IMR-90 (cell line): ENCODE data around the gene CREBL2. TPM values are rescaled to one million over a fixed set of nuclear protein-coding genes. Genes with fewer than 3 reads are reported as not detected.

Source experiments
- ATAC-seq: fragments of 200-7000 bp; cut with Tn5 transposase; 2 replicates; pipeline ENCODE4 v1.9.1; 2020; ENCODE audit warnings: low read depth, mild to moderate bottlenecking, moderate library complexity
- BruUV-seq: library from RNA; stranded (reverse); fragments of 400-500 nt; replicated peaks from 2 replicates; lab custom pipeline; 2021; lab: Mats Ljungman, UMichigan
- CTCF ChIA-PET: fragments of 300-600 bp; formaldehyde crosslinking; extraction: SDS; loops from one replicate; lab custom pipeline; 2021; ENCODE audit warnings: antibody characterized with exemption; lab: Yijun Ruan, JAX
- POLR2A ChIA-PET: fragments of 300-600 bp; sonication (Branson Sonifier 250); formaldehyde crosslinking; loops from one replicate; lab custom pipeline; 2022; ENCODE audit warnings: antibody characterized with exemption; ENCODE audit not compliant: unreplicated experiment; lab: Charles Lee
- DNase-seq: peaks from one replicate; pipeline ENCODE4 v3.0.0; 2013
- H2AFZ ChIP-seq: replicated peaks from 2 replicates; pipeline ENCODE3; 2013; ENCODE audit warnings: low read length, mild to moderate bottlenecking; ENCODE audit not compliant: poor library complexity
- H2AK5ac ChIP-seq: 2 replicates; pipeline ENCODE4 v1.6.1; 2013; ENCODE audit warnings: low read depth, low read length, inconsistent platforms
- H2AK9ac ChIP-seq: replicated peaks from 2 replicates; pipeline ENCODE3; 2013; ENCODE audit warnings: mild to moderate bottlenecking, low read depth, low read length, moderate library complexity; ENCODE audit not compliant: poor library complexity
- H2BK120ac ChIP-seq: 2 replicates; pipeline ENCODE4 v1.6.1; 2013; ENCODE audit warnings: low read depth, low read length, inconsistent platforms
- H2BK15ac ChIP-seq: 3 replicates; pipeline ENCODE4 v1.6.1; 2013; ENCODE audit warnings: low read depth, low read length, inconsistent platforms
- H2BK20ac ChIP-seq: 2 replicates; pipeline ENCODE4 v1.6.1; 2013; ENCODE audit warnings: low read depth, mild to moderate bottlenecking, inconsistent platforms, low read length, moderate library complexity
- H2BK5ac ChIP-seq: 2 replicates; pipeline ENCODE4 v1.6.1; 2013; ENCODE audit warnings: mild to moderate bottlenecking, low read depth, low read length, inconsistent platforms; ENCODE audit not compliant: poor library complexity, severe bottlenecking
- H3K14ac ChIP-seq: replicated peaks from 2 replicates; pipeline ENCODE4 v1.6.1; 2013; ENCODE audit warnings: low read depth, low read length, inconsistent platforms
- H3K18ac ChIP-seq: 2 replicates; pipeline ENCODE4 v1.6.1; 2013; ENCODE audit warnings: low read depth, low read length, control low read depth
- H3K23ac ChIP-seq: 2 replicates; pipeline ENCODE4 v1.6.1; 2013; ENCODE audit warnings: low read depth, low read length, inconsistent platforms
- H3K27ac ChIP-seq: 2 replicates; pipeline ENCODE4 v1.5.1; 2013; ENCODE audit warnings: mild to moderate bottlenecking, control low read depth, low read length; ENCODE audit not compliant: insufficient read depth
- H3K27me3 ChIP-seq: 2 replicates; pipeline ENCODE4 v1.6.1; 2013; ENCODE audit warnings: low read length; ENCODE audit not compliant: control insufficient read depth, insufficient read depth
- H3K36me3 ChIP-seq: 2 replicates; pipeline ENCODE4 v1.6.1; 2013; ENCODE audit warnings: low read length, mixed read lengths; ENCODE audit not compliant: control insufficient read depth, insufficient read depth
- H3K4ac ChIP-seq: 2 replicates; pipeline ENCODE4 v1.6.1; 2013; ENCODE audit warnings: low read depth, low read length, inconsistent platforms
- H3K4me1 ChIP-seq: 2 replicates; pipeline ENCODE4 v1.6.1; 2013; ENCODE audit warnings: low read length, mixed read lengths; ENCODE audit not compliant: control insufficient read depth, insufficient read depth
- H3K4me2 ChIP-seq: 2 replicates; pipeline ENCODE4 v1.6.1; 2013; ENCODE audit warnings: low read depth, mild to moderate bottlenecking, control low read depth, low read length, moderate library complexity
- H3K4me3 ChIP-seq: 2 replicates; pipeline ENCODE4 v1.5.1; 2013; ENCODE audit warnings: low read depth, mild to moderate bottlenecking, control low read depth, low read length, moderate library complexity; ENCODE audit not compliant: insufficient read depth
- H3K56ac ChIP-seq: 2 replicates; pipeline ENCODE4 v1.6.1; 2013; ENCODE audit warnings: low read length, inconsistent platforms; ENCODE audit not compliant: insufficient read depth; ENCODE audit errors: extremely low read depth
- H3K79me1 ChIP-seq, 2 experiments: 2 replicates each; pipeline ENCODE4 v1.6.1; 2013; ENCODE audit warnings: low read length in 2 of 2, inconsistent platforms in 1 of 2, low read depth in 1 of 2
- H3K9ac ChIP-seq: 2 replicates; pipeline ENCODE4 v1.6.1; 2013; ENCODE audit warnings: low read depth, low read length, control low read depth
- H3K9me1 ChIP-seq: 2 replicates; pipeline ENCODE4 v1.6.1; 2013; ENCODE audit warnings: low read length, inconsistent platforms; ENCODE audit not compliant: insufficient read depth
- H3K9me3 ChIP-seq: 2 replicates; pipeline ENCODE4 v1.6.1; 2013; ENCODE audit warnings: low read length; ENCODE audit not compliant: control insufficient read depth, insufficient read depth
- H4K20me1 ChIP-seq: 2 replicates; pipeline ENCODE4 v1.6.1; 2013; ENCODE audit warnings: low read length, inconsistent platforms; ENCODE audit not compliant: insufficient read depth
- H4K5ac ChIP-seq: 2 replicates; pipeline ENCODE4 v1.6.1; 2013; ENCODE audit warnings: mild to moderate bottlenecking, low read depth, low read length, control low read depth
- H4K8ac ChIP-seq, 2 experiments: 2 replicates each; pipeline ENCODE4 v1.6.1; 2013; ENCODE audit warnings: low read depth in 2 of 2, low read length in 2 of 2, control low read depth in 1 of 2, inconsistent platforms in 1 of 2
- H4K91ac ChIP-seq: 2 replicates; pipeline ENCODE4 v1.6.1; 2013; ENCODE audit warnings: low read depth, low read length, inconsistent platforms; ENCODE audit not compliant: insufficient read depth
- BHLHE40 ChIP-seq: fragments of 150-350 bp; IDR thresholded peaks from 2 replicates; pipeline ENCODE4 v1.6.1; 2016; ENCODE audit warnings: mild to moderate bottlenecking, low read depth, low read length
- CEBPB ChIP-seq: IDR thresholded peaks from 2 replicates; pipeline ENCODE4 v1.6.1; 2012; ENCODE audit warnings: low read depth, low read length, improper control_type of control experiment
- CHD1 ChIP-seq: IDR thresholded peaks from 2 replicates; pipeline ENCODE4 v1.6.1; 2012; ENCODE audit warnings: low read depth, low read length, improper control_type of control experiment
- CTCF ChIP-seq: conservative IDR thresholded peaks from 2 replicates; pipeline ENCODE4 v1.5.1; 2012; ENCODE audit warnings: mild to moderate bottlenecking, low read depth, low read length, improper control_type of control experiment
- ELK1 ChIP-seq: fragments of 150-350 bp; IDR thresholded peaks from 2 replicates; pipeline ENCODE4 v1.6.1; 2016; ENCODE audit warnings: low read depth, mild to moderate bottlenecking, low read length, moderate library complexity, borderline replicate concordance
- FOS ChIP-seq: fragments of 150-350 bp; IDR thresholded peaks from 2 replicates; pipeline ENCODE4 v1.6.1; 2016; ENCODE audit warnings: low read depth, low read length
- MAFK ChIP-seq: IDR thresholded peaks from 2 replicates; pipeline ENCODE4 v1.6.1; 2012; ENCODE audit warnings: low read depth, low read length, improper control_type of control experiment
- MAZ ChIP-seq: IDR thresholded peaks from 2 replicates; pipeline ENCODE4 v1.6.1; 2012; ENCODE audit warnings: low read depth, mild to moderate bottlenecking, low read length, improper control_type of control experiment, moderate library complexity, borderline replicate concordance
- MXI1 ChIP-seq: IDR thresholded peaks from 2 replicates; pipeline ENCODE4 v1.6.1; 2012; ENCODE audit warnings: low read depth, mild to moderate bottlenecking, low read length, moderate library complexity, borderline replicate concordance
- NFE2L2 ChIP-seq: fragments of 150-350 bp; IDR thresholded peaks from 2 replicates; pipeline ENCODE4 v1.6.1; 2016; ENCODE audit warnings: low read depth, mild to moderate bottlenecking, low read length
- POLR2A ChIP-seq: IDR thresholded peaks from 2 replicates; pipeline ENCODE4 v1.6.1; 2012; ENCODE audit warnings: mild to moderate bottlenecking, low read depth, low read length
- RAD21 ChIP-seq: IDR thresholded peaks from 2 replicates; pipeline ENCODE4 v1.6.1; 2012; ENCODE audit warnings: low read length, improper control_type of control experiment
- RCOR1 ChIP-seq: IDR thresholded peaks from 2 replicates; pipeline ENCODE4 v1.6.1; 2012; ENCODE audit warnings: mild to moderate bottlenecking, low read length, improper control_type of control experiment; ENCODE audit not compliant: insufficient replicate concordance
- RFX5 ChIP-seq: IDR thresholded peaks from 2 replicates; pipeline ENCODE4 v1.8.0; 2012; ENCODE audit warnings: low read depth, mild to moderate bottlenecking, low read length, moderate library complexity
- SMC3 ChIP-seq: fragments of 150-350 bp; IDR thresholded peaks from 2 replicates; pipeline ENCODE4 v1.6.1; 2016; ENCODE audit warnings: low read depth, mild to moderate bottlenecking, antibody characterized with exemption, low read length, moderate library complexity
- USF2 ChIP-seq: fragments of 150-350 bp; IDR thresholded peaks from 2 replicates; pipeline ENCODE4 v1.6.1; 2017; ENCODE audit warnings: mild to moderate bottlenecking, antibody characterized with exemption, low read length, low read depth
- WGBS, 2 experiments: methylation state at CpG; one replicate each; pipeline versions ENCODE4 v1.1.5 to v1.1.7; 2013; ENCODE audit warnings: missing lambda C conversion rate in 2 of 2; ENCODE audit not compliant: insufficient read length in 1 of 2; ENCODE audit errors: extremely low coverage in 2 of 2; 5-methylcytosine and 5-hydroxymethylcytosine counted together
- dilution Hi-C: fragments of 300-500 bp; cut with HindIII; formaldehyde crosslinking; loops from one replicate; pipeline ENCODE4 v1.14.3; 2018; ENCODE audit warnings: low sequenced_read_pairs; ENCODE audit not compliant: unreplicated experiment
- in situ Hi-C: fragments of 300-500 bp; cut with MboI; formaldehyde crosslinking; loops from 3 replicates; pipeline ENCODE4 v1.14.3; 2019; ENCODE audit warnings: low sequenced_read_pairs, inconsistent platforms, mixed read lengths
- intact Hi-C: fragments of 100-400 bp; cut with micrococcal nuclease; formaldehyde crosslinking; loops from 2 replicates; pipeline ENCODE4 v1.10.0; 2022
- polyA plus RNA-seq, 3 experiments: library from polyadenylated mRNA; depleted of rRNA; stranded (reverse); fragments of >200 nt; gene quantifications; 2 replicates each; pipeline ENCODE4 v1.2.3, GENCODE V29; 2012; ENCODE audit warnings: low replicate concordance in 1 of 3
- total RNA-seq: library from RNA; depleted of rRNA; stranded (reverse); fragments of >200 nt; gene quantifications from 2 replicates; pipeline ENCODE4 v1.2.3, GENCODE V29; 2012

Gene CREBL2
- total and polyA plus RNA-seq, 2 of the 4 experiments (the other 2 are of a cell fraction): 11.5 to 19.0 TPM

- H3K14ac ChIP-seq: no peak overlapping the region
- H3K56ac ChIP-seq: no peak overlapping the region
- no peak overlapping the region for H2BK15ac ChIP-seq
- H3K9me1 ChIP-seq: peaks cover 4% of the 10 kb centered on the region; the same call in 1 of the 2 replicates
- H2BK120ac ChIP-seq: no peak overlapping the region
- no peak overlapping the region for H2AFZ ChIP-seq
- H3K9me3 ChIP-seq: no peaks in the 10 kb centered on the region
- no peak overlapping the region for H3K18ac ChIP-seq
- TF ChIP-seq MAZ (no peak), MAFK (no peak), ELK1 (no peak), CTCF (no peak), CHD1 (no peak), CEBPB (no peak), USF2 (no peak), POLR2A (no peak), MXI1 (no peak), NFE2L2 (no peak), RCOR1 (no peak), RFX5 (no peak), BHLHE40 (no peak), FOS (no peak), RAD21 (no peak), SMC3 (no peak)
- H4K8ac ChIP-seq: no peak overlapping the region
- H2BK20ac ChIP-seq: no peak overlapping the region
- no peak overlapping the region for H4K91ac ChIP-seq
- no peak overlapping the region for H2BK5ac ChIP-seq
- H2AK5ac ChIP-seq: no peak overlapping the region
- no peak overlapping the region for H3K4me3 ChIP-seq
- H3K27me3 ChIP-seq: peaks cover 8% of the 10 kb centered on the region
- H3K4me2 ChIP-seq: no peak overlapping the region
- DNase-seq: no peak
- no peak overlapping the region for H3K4ac ChIP-seq
- no peak overlapping the region for H3K27ac ChIP-seq
- POLR2A ChIA-PET: no interaction called here
- in situ Hi-C loops: no loop called here
- WGBS, 2 experiments: 0% methylated on average over 1 of the region's 3 CpGs; no CpG with 5 or more reads in 1 of the 2 experiments
- H3K79me1 ChIP-seq: no peaks in the 10 kb centered on the region
- no TSS peak for BruUV-seq
- intact Hi-C loops: no loop called here
- no peaks in the 10 kb centered on the region for H3K36me3 ChIP-seq
- dilution Hi-C loops: no loop called here
- CTCF ChIA-PET: no interaction called here
- H3K23ac ChIP-seq: no peak overlapping the region
- no peaks in the 10 kb centered on the region for H4K20me1 ChIP-seq
- no peak overlapping the region for H4K5ac ChIP-seq
- H3K9ac ChIP-seq: no peak overlapping the region
- no peak for ATAC-seq
- no peak overlapping the region for H2AK9ac ChIP-seq
- H3K4me1 ChIP-seq: peaks cover 3% of the 10 kb centered on the region; the same call in 1 of the 2 replicates
Observed at GRCh38 chr12:12676605-12677004, 64.9 kb downstream of the CREBL2 start.
